Colonic mucosa (tissue), 4 donors: ENCODE results near the gene GRM8. TPM values are rescaled to one million over a fixed set of nuclear protein-coding genes. Genes with fewer than 3 reads are reported as not detected.

Experiments
- DNase-seq: peaks from one replicate; pipeline ENCODE4 v3.0.0-alpha.2; 2020
- H3K27ac ChIP-seq: fragments of 200-600 bp; one replicate; pipeline ENCODE4 v1.8.0; 2021
- H3K27me3 ChIP-seq: fragments of 200-600 bp; one replicate; pipeline ENCODE4 v1.8.0; 2021
- H3K36me3 ChIP-seq: fragments of 200-600 bp; one replicate; pipeline ENCODE4 v1.8.0; 2021
- H3K4me1 ChIP-seq: fragments of 200-600 bp; one replicate; pipeline ENCODE4 v1.8.0; 2021; ENCODE audit warnings: mild to moderate bottlenecking
- H3K4me3 ChIP-seq: fragments of 200-600 bp; one replicate; pipeline ENCODE4 v1.8.0; 2021
- H3K9ac ChIP-seq, 2 donors: one replicate each; pipeline ENCODE4 v1.7.0; 2013; ENCODE audit warnings: control low read depth in 2 of 2, low read depth in 2 of 2, low read length in 2 of 2
- H3K9me3 ChIP-seq: fragments of 200-600 bp; one replicate; pipeline ENCODE4 v1.8.0; 2021
- intact Hi-C: fragments of 100-400 bp; cut with DNase I; formaldehyde crosslinking; loops from one replicate; pipeline ENCODE4 v1.14.1; 2022
- total RNA-seq, 2 donors: library from RNA; stranded (reverse); fragmentation: NEBNext Ultra II Directional in 1 of 2; extraction: Animal tissue kit (Norgen Biotek cat#: 25700) in 1 of 2; gene quantifications; one replicate each; pipeline ENCODE4 v1.2.1, GENCODE V29; 2021
- TF ChIP-seq, protein P1 (sequence below): fragments of 200-600 bp; IDR thresholded peaks from one replicate; pipeline ENCODE4 v1.8.0; 2022; ENCODE audit warnings: antibody characterized with exemption, mild to moderate bottlenecking
- donor health status: healthy.
- donor health status: DM: no; HTN: no; CAD: no.
- donor health status: DM: no; HTN: no; CAD: no.

Gene GRM8
- total RNA-seq, 2 donors from 2014 or later: 2.2 to 2.5 TPM

DNA sequence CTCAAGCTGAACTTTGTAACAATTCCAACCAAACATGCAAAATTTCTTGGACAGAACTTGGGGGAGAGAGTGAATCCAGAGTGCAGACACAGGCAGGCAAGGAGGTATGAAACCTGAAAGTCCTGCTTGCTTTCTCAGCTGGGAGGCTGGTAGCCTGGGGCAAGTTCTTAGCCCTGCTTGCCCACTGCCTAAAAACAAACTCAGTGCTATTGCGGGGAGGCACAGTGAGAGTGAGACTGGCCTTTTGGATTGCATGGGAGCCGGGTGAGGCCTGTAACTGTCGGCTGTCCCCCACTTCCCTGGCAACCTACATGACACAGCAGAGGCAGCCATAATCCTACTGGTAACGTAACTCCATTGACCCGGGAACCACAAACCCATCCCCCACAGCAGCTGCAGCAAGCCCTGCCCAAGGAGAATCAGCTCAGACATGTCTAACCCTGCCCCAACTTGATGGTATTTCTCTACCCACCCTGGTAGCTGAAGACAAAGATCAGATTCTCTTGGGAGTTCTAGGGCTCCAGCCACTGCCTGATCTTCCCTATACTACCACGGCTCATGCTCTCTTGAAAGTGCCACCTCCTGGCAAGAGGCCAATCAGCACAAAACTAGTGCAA is 663.6 kb downstream of the GRM8 start:
- Histone ChIP-seq H3K27ac (no peak overlapping the region), H3K36me3 (no peaks in the 10 kb centered on the region), H3K4me1 (no peaks in the 10 kb centered on the region), H3K9me3 (no peaks in the 10 kb centered on the region), H3K9ac (no peak overlapping the region), H3K27me3 (no peaks in the 10 kb centered on the region), H3K4me3 (no peak overlapping the region)
- no peak for DNase-seq
- TF ChIP-seq, protein P1, sequence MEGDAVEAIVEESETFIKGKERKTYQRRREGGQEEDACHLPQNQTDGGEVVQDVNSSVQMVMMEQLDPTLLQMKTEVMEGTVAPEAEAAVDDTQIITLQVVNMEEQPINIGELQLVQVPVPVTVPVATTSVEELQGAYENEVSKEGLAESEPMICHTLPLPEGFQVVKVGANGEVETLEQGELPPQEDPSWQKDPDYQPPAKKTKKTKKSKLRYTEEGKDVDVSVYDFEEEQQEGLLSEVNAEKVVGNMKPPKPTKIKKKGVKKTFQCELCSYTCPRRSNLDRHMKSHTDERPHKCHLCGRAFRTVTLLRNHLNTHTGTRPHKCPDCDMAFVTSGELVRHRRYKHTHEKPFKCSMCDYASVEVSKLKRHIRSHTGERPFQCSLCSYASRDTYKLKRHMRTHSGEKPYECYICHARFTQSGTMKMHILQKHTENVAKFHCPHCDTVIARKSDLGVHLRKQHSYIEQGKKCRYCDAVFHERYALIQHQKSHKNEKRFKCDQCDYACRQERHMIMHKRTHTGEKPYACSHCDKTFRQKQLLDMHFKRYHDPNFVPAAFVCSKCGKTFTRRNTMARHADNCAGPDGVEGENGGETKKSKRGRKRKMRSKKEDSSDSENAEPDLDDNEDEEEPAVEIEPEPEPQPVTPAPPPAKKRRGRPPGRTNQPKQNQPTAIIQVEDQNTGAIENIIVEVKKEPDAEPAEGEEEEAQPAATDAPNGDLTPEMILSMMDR: no peak
- intact Hi-C loops: no loop called here

DNA sequence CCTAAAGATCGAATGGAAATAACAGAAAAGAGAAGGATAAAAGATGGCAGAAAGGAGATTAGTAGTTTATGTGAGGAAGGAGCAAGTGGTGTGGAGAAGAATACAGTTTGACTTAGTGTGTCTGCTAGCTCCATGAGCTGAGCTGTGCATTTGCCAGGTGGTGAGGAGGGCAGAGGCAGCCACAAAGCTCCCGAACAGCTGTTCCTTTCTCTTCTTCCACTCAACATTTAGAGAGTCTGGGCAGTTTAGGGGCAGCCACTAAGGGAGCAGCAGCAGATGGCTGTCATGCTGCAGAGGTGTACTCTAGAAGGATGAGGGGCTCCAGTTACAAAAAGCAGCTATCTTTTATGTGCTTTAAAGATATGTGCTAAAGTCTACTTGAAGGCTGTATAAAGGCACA is 674.4 kb downstream of the GRM8 start:
- Histone ChIP-seq H3K9ac (no peak overlapping the region), H3K27ac (no peak overlapping the region), H3K4me3 (no peak overlapping the region), H3K27me3 (no peaks in the 10 kb centered on the region), H3K4me1 (no peaks in the 10 kb centered on the region), H3K36me3 (no peaks in the 10 kb centered on the region), H3K9me3 (no peaks in the 10 kb centered on the region)
- intact Hi-C loops: no loop called here
- TF ChIP-seq, protein P1: no peak
- DNase-seq: no peak

GRCh38 chr7:126574276-126575250 is 678.2 kb downstream of the GRM8 start:
- H3K36me3 ChIP-seq: no peaks in the 10 kb centered on the region
- H3K4me1 ChIP-seq: no peaks in the 10 kb centered on the region
- no peak overlapping the region for H3K27ac ChIP-seq
- H3K9me3 ChIP-seq: no peaks in the 10 kb centered on the region
- DNase-seq: no peak
- intact Hi-C loops: no loop called here
- no peak overlapping the region for H3K4me3 ChIP-seq
- TF ChIP-seq, protein P1: no peak
- H3K27me3 ChIP-seq: no peaks in the 10 kb centered on the region
- no peak overlapping the region for H3K9ac ChIP-seq

- Histone ChIP-seq H3K27ac (no peak overlapping the region), H3K36me3 (no peaks in the 10 kb centered on the region), H3K9me3 (no peaks in the 10 kb centered on the region), H3K4me3 (no peak overlapping the region), H3K9ac (no peak overlapping the region), H3K27me3 (no peaks in the 10 kb centered on the region), H3K4me1 (no peaks in the 10 kb centered on the region)
- intact Hi-C loops: no loop called here
- no peak for DNase-seq
- TF ChIP-seq, protein P1: no peak
These were observed 681.9 kb downstream of the GRM8 start for GRCh38 chr7:126570845-126571244.

GRCh38 chr7:126569402-126569801 is 683.3 kb downstream of the GRM8 start:
- Histone ChIP-seq H3K4me3 (no peak overlapping the region), H3K36me3 (no peaks in the 10 kb centered on the region), H3K27me3 (no peaks in the 10 kb centered on the region), H3K9ac (no peak overlapping the region), H3K9me3 (no peaks in the 10 kb centered on the region), H3K4me1 (no peaks in the 10 kb centered on the region), H3K27ac (no peak overlapping the region)
- TF ChIP-seq, protein P1: no peak
- DNase-seq: no peak
- intact Hi-C loops: no loop called here
